ENCODE data around the gene ANTXR1. TPM values are rescaled to one million over a fixed set of nuclear protein-coding genes. Genes with fewer than 3 reads are reported as not detected.

Gene ANTXR1
- total RNA-seq, 1 experiment from 2014 or later = 181 TPM

DNA sequence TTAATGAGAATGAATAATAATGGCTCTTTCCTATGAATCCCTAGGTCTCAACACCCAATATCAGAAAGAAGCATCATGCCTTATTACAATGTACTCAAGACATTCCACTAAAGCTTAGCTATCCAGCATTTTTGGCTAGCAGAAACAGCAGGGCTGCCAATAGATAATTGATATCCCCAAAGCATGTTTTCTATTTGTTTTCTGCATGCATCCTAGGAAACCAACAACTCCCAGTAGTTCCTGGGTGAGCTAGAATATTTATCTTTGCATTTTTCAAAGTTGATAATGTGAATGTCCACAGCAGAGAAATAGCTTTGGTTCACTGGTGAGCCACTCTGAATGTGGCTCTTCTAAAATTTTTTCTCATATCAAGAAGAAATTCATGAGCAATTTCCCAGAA, 5.8 kb upstream of the ANTXR1 start:
- H3K36me3 ChIP-seq (ENCODE audit: insufficient read depth, low read length, poor library complexity, severe bottlenecking) = no peaks in the 10 kb centered on the region
- ChIA-PET POLR2A (ENCODE audit: low non-redundant PET) (no interaction called here), CTCF (no interaction called here)
- BruUV-seq (replicated peaks) = no TSS peak
- H3K27me3 ChIP-seq (replicated peaks; ENCODE audit: insufficient read depth, low read depth, low read length, poor library complexity) = no peaks in the 10 kb centered on the region
- peaks cover 19% of the 10 kb centered on the region for H3K4me1 ChIP-seq (ENCODE audit: insufficient read depth, low read length, poor library complexity, severe bottlenecking)
- no peak for DNase-seq (ENCODE audit: low spot score)
- no peak overlapping the region for H3K27ac ChIP-seq (ENCODE audit: low read depth, low read length, poor library complexity, severe bottlenecking)
- H3K4me3 ChIP-seq (ENCODE audit: low read depth, low read length, poor library complexity, severe bottlenecking) = no peak overlapping the region
- TF ChIP-seq, protein P1, sequence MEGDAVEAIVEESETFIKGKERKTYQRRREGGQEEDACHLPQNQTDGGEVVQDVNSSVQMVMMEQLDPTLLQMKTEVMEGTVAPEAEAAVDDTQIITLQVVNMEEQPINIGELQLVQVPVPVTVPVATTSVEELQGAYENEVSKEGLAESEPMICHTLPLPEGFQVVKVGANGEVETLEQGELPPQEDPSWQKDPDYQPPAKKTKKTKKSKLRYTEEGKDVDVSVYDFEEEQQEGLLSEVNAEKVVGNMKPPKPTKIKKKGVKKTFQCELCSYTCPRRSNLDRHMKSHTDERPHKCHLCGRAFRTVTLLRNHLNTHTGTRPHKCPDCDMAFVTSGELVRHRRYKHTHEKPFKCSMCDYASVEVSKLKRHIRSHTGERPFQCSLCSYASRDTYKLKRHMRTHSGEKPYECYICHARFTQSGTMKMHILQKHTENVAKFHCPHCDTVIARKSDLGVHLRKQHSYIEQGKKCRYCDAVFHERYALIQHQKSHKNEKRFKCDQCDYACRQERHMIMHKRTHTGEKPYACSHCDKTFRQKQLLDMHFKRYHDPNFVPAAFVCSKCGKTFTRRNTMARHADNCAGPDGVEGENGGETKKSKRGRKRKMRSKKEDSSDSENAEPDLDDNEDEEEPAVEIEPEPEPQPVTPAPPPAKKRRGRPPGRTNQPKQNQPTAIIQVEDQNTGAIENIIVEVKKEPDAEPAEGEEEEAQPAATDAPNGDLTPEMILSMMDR (conservative IDR thresholded peaks at IDR 0.05; ENCODE audit: low read depth, low read length) = no peak
- TF ChIP-seq EZH2 (IDR thresholded peaks at IDR 0.05; ENCODE audit: borderline replicate concordance, low read depth, low read length, poor library complexity, severe bottlenecking) = no peak
- no peaks in the 10 kb centered on the region for H3K9me3 ChIP-seq (ENCODE audit: low read depth, low read length, poor library complexity, severe bottlenecking)
- intact Hi-C loops (cut with micrococcal nuclease; ENCODE audit: unreplicated experiment) = no loop called here

DNA sequence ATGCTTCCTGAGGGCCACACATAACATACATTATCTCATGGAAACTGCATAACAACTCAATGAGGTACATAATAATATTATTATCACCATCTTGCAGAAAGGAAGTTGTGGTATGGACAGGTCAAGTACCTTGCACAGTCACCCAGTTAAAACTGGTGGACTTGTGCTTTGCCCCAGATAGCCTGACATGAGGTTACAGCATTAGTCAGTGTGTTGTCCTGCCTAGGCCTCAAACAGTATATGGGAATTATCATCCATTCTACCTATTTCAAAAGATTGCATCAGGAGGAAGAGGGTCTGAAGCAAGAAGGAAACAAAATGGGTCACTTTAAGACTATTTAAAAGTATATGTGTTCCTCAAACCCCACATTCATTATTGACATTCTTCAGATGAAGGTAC, 5.4 kb upstream of the ANTXR1 start:
- TF ChIP-seq EZH2 (IDR thresholded peaks at IDR 0.05; ENCODE audit: borderline replicate concordance, low read depth, low read length, poor library complexity, severe bottlenecking) = no peak
- TF ChIP-seq, protein P1 (conservative IDR thresholded peaks at IDR 0.05; ENCODE audit: low read depth, low read length) = no peak
- no peaks in the 10 kb centered on the region for H3K9me3 ChIP-seq (ENCODE audit: low read depth, low read length, poor library complexity, severe bottlenecking)

DNA sequence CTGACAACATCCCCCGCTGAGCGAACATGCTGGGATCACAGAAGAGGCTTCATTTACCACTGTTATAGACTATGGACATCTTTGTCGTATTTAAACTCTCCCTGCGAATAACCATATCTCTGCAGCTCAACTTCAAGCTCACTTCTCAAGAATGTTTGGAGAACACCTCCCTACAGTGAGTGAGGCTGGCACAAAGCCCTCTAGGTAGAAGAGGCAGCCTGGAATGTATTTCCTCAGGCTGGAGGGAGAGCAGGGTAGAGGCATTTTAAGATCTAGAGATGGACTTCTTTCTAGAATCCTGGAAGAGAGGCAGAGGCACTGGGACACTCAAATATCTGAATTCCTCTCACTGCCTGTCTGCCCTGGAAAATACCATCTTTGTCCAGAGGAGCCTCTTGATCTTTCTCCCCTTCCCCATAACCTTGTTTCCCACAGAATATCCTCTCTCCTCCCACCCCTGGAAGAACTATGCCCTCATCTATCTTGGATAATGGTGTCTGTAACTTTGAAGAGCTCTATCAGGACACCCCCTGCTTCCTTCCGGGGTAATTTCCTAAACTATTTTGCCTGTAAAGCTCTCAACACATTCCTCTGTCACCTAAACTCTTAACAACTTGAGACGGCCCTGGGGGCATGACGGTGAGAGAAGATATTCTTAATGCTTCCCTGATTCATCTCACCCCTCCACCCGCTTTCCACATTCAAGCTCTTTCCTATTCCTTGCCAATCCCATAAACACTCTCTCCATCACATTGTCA, 2.4 kb upstream of the ANTXR1 start:
- intact Hi-C loops (cut with micrococcal nuclease; ENCODE audit: unreplicated experiment) = loop anchor here (5.0 kb wide), 1 partner anchor 548 kb away; no protein-coding TSS in a partner anchor
- no peak for TF ChIP-seq EZH2 (IDR thresholded peaks at IDR 0.05; ENCODE audit: borderline replicate concordance, low read depth, low read length, poor library complexity, severe bottlenecking)
- BruUV-seq (replicated peaks) = no TSS peak

More for the DNA sequence above, 5.4 kb upstream of the ANTXR1 start:
- Histone ChIP-seq H3K4me3 (ENCODE audit: low read depth, low read length, poor library complexity, severe bottlenecking) (no peak overlapping the region), H3K27me3 (replicated peaks; ENCODE audit: insufficient read depth, low read depth, low read length, poor library complexity) (no peaks in the 10 kb centered on the region), H3K27ac (ENCODE audit: low read depth, low read length, poor library complexity, severe bottlenecking) (no peak overlapping the region), H3K4me1 (ENCODE audit: insufficient read depth, low read length, poor library complexity, severe bottlenecking) (peaks cover 19% of the 10 kb centered on the region), H3K36me3 (ENCODE audit: insufficient read depth, low read length, poor library complexity, severe bottlenecking) (no peaks in the 10 kb centered on the region)
- no peak for DNase-seq (ENCODE audit: low spot score)
- ChIA-PET POLR2A (ENCODE audit: low non-redundant PET) (no interaction called here), CTCF (no interaction called here)
- no TSS peak for BruUV-seq (replicated peaks)
- intact Hi-C loops (cut with micrococcal nuclease; ENCODE audit: unreplicated experiment) = no loop called here

More for the DNA sequence above, 2.4 kb upstream of the ANTXR1 start:
- H3K27me3 ChIP-seq (replicated peaks; ENCODE audit: insufficient read depth, low read depth, low read length, poor library complexity) = no peaks in the 10 kb centered on the region
- no peaks in the 10 kb centered on the region for H3K36me3 ChIP-seq (ENCODE audit: insufficient read depth, low read length, poor library complexity, severe bottlenecking)
- H3K4me1 ChIP-seq (ENCODE audit: insufficient read depth, low read length, poor library complexity, severe bottlenecking) = peaks cover 22% of the 10 kb centered on the region
- POLR2A ChIA-PET (ENCODE audit: low non-redundant PET) = no interaction called here
- H3K9me3 ChIP-seq (ENCODE audit: low read depth, low read length, poor library complexity, severe bottlenecking) = no peaks in the 10 kb centered on the region
- DNase-seq (ENCODE audit: low spot score) = peak; percentile 81
- no peak overlapping the region for H3K4me3 ChIP-seq (ENCODE audit: low read depth, low read length, poor library complexity, severe bottlenecking)
- CTCF ChIA-PET = interaction anchor here (0.8 kb wide), 1 partner anchor 297 kb away, joined by 3 read pairs; no protein-coding TSS in a partner anchor
- H3K27ac ChIP-seq (ENCODE audit: low read depth, low read length, poor library complexity, severe bottlenecking) = no peak overlapping the region

Measured in A673 (cell line).